ENCODE data around the gene CHRNA4.
"Not testable (repeated sequence)": the region's sequence is repeated elsewhere in the genome, so short reads cannot be mapped to it uniquely, and the experiment has no call there.

Gene CHRNA4

DNA sequence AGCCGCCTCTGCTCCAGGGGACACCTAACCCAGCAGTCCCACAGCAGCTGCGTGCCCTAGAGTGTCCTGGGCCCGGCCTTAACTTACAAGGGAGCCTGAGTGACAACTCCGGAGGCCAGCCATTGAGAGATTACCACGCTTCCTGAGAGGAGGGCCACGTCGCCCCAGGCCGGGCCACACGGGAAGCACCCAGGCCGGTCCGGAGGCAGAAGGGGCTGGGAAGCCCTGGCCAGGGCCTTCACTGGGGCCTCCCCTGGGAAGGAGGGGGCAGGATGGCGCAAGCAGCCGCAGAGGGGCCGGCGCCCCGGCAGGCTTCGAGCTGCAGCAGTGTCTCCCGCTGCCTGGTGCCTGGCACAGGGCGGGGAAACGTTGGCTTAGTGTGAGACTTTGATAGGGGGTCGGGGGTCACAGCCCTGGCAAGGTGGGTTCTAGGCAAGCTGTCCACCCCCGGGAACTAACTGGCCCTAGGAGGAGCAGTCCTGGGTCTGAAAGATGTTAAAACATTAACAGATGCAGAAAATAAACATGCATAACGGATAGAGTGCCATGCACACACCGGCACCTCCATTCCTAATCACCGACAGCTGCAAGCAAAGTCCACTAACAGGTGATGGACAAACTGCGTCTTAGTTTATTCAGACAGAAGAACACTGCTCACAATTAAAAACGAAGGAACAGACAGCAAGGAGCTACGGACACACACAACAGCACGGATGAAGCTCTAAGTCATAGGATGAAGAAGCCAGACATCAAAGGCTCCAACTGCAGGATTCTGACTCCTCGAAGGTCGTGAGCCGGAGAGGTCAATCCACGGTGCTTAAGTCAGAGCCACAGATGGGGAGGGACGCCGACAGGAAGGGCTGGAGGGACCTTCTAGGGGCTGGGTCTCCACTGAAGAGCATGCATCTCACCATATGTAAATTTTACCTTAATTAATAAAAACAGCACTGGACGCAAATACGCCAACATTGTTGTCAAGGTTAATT lies 17.4 kb downstream of the CHRNA4 start:
- Histone ChIP-seq H3K4me1 (ENCODE audit: insufficient read depth, low read length) (no peaks in the 10 kb centered on the region), H3K27ac (ENCODE audit: low read depth, low read length) (no peak overlapping the region)

DNA sequence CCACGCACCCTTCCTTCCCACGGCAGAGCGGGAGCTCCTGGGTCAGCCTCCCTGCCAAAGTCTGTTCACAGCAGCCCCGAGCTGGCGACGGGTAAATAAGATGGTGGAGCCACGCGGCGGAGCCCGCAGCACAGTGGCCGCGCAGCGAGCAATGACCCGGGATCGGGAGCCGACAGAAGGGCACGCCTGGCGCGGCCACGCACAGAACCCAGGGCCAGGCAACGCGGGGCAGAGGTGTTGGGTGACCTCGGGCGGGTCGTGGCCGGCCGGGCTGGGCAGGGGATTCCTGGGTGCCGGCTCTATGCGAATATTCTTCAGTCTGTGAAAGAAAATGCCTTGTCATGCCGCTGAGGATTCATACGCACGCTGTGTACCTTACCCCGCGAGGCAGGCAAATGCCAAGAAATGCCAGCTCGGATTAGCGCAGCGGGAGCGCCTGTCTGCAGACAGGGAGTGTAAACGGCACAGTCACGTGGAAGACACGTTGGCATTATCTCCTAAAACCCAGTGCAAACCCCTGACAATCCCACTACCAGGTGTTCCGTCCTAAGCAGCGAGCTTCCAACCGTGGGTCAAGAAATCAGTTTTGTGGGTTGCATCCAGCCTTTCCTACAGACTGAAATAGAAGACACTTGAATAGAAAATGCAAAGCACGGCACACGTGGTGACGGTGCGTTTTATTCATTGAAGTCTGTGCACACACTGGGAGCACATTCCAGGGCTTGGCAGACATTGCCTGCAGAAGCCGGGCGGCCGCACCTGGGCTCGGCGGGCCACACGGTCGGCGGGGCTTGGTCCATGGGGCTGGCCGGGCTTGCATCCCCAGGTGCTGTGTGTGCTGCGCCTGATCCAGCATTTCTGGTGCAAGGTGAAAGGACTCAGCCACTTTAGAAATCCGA lies 18.3 kb downstream of the CHRNA4 start:
- Histone ChIP-seq H3K27ac (ENCODE audit: low read depth, low read length) (no peak overlapping the region), H3K27me3 (ENCODE audit: insufficient read depth, low read length) (no peaks in the 10 kb centered on the region), H3K9ac (ENCODE audit: low read depth, low read length) (no peak overlapping the region; the same call in 1 of the 2 replicates), H3K9me3 (ENCODE audit: insufficient read depth, low read depth, low read length) (no peaks in the 10 kb centered on the region), H3K4me1 (ENCODE audit: insufficient read depth, low read length) (no peaks in the 10 kb centered on the region), H3K4me3 (ENCODE audit: low read length) (no peak overlapping the region), H3K36me3 (ENCODE audit: insufficient read depth, low read length) (no peaks in the 10 kb centered on the region)
- WGBS = 92% methylated on average over 59 of the region's 59 CpGs

More for the DNA sequence above, 17.4 kb downstream of the CHRNA4 start:
- no peaks in the 10 kb centered on the region for H3K27me3 ChIP-seq (ENCODE audit: insufficient read depth, low read length)
- WGBS = 87% methylated on average over 37 of the region's 37 CpGs
- H3K9ac ChIP-seq (ENCODE audit: low read depth, low read length) = no peak overlapping the region; the same call in 1 of the 2 replicates
- no peak overlapping the region for H3K4me3 ChIP-seq (ENCODE audit: low read length)
- H3K36me3 ChIP-seq (ENCODE audit: insufficient read depth, low read length) = no peaks in the 10 kb centered on the region
- no peaks in the 10 kb centered on the region for H3K9me3 ChIP-seq (ENCODE audit: insufficient read depth, low read depth, low read length)

DNA sequence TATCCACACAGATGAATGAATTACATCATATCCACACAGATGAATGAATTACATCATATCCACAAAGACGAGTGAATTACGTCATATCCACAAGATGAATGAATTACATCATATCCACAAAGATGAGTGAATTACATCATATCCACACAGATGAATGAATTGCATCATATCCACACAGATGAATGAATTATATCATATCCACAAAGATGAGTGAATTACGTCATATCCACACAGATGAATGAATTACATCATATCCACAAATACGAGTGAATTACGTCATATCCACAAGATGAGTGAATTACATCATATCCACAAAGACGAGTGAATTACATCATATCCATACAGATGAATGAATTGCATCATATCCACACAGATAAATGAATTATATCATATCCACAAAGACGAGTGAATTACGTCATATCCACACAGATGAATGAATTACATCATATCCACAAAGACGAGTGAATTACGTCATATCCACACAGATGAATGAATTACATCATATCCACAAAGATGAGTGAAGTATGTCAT lies 20.9 kb downstream of the CHRNA4 start:
- H3K36me3 ChIP-seq (ENCODE audit: insufficient read depth, low read length); H3K9ac ChIP-seq (ENCODE audit: low read depth, low read length); H3K27ac ChIP-seq (ENCODE audit: low read depth, low read length); H3K4me3 ChIP-seq (ENCODE audit: low read length); H3K4me1 ChIP-seq (ENCODE audit: insufficient read depth, low read length); H3K27me3 ChIP-seq (ENCODE audit: insufficient read depth, low read length); H3K9me3 ChIP-seq (ENCODE audit: insufficient read depth, low read depth, low read length): not testable (repeated sequence)
- 94% methylated on average over 10 of the region's 10 CpGs for WGBS

DNA sequence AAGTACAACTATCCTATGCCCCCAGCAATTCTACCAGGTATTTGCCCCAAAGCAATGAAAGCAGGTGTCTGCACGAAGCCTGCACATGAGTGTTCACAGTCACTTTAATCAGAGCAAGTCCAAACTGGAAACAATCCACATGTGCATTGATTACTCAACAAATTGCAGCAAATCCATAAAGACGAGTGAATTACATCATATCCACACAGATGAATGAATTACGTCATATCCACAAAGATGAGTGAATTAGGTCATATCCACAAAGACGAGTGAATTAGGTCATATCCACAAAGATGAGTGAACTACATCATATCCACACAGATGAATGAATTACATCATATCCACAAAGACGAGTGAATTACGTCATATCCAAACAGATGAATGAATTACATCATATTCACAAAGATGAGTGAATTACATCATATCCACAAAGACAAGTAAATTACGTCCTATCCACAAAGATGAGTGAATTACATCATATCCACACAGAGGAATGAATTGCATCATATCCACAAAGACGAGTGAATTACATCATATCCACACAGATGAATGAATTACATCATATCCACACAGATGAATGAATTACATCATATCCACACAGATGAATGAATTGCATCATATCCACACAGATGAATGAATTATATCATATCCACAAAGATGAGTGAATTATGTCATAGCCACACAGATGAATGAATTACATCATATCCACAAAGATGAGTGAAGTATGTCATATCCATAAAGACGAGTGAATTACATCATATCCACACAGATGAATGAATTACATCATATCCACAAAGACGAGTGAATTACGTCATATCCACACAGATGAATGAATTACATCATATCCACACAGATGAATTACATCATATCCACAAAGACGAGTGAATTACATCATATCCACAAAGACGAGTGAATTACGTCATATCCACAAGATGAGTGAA lies 21.7 kb downstream of the CHRNA4 start:
- H3K9me3 ChIP-seq (ENCODE audit: insufficient read depth, low read depth, low read length); H3K4me1 ChIP-seq (ENCODE audit: insufficient read depth, low read length); H3K4me3 ChIP-seq (ENCODE audit: low read length); H3K27me3 ChIP-seq (ENCODE audit: insufficient read depth, low read length); H3K9ac ChIP-seq (ENCODE audit: low read depth, low read length); H3K36me3 ChIP-seq (ENCODE audit: insufficient read depth, low read length); H3K27ac ChIP-seq (ENCODE audit: low read depth, low read length): not testable (repeated sequence)
- 84% methylated on average over 14 of the region's 14 CpGs for WGBS

DNA sequence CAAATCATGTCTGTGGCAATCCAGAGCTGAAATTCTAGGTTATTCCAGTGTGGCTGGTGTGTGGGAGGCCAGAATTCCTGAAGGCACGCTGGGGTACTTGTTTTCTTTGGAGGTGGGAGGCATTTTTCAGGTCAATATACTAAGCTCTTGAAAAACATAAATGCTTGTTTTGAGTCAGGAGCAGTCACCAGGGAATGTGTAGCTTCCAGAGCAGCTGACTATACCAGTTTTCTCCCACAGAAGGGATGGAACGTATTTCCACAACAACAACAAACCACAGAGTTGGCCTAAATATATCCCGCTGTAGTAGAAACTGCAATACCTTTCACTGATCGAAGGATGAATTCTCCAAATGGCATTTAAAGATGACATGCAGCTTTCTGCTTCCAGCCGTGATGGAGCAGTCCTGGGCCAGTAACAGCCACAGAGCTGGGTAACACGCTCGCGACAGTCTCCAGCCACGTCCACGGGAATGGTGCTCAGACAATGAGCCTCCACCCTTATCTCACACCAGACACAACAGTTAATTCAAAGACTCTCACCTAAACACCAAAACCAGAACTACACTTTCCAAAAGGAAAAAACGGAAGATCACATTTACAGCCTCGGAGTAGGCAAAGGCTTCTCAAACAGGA lies 23.2 kb downstream of the CHRNA4 start:
- H3K36me3 ChIP-seq (ENCODE audit: insufficient read depth, low read length) = no peaks in the 10 kb centered on the region
- H3K27me3 ChIP-seq (ENCODE audit: insufficient read depth, low read length) = no peaks in the 10 kb centered on the region
- H3K4me1 ChIP-seq (ENCODE audit: insufficient read depth, low read length) = no peaks in the 10 kb centered on the region
- H3K4me3 ChIP-seq (ENCODE audit: low read length) = no peak overlapping the region
- H3K27ac ChIP-seq (ENCODE audit: low read depth, low read length) = no peak overlapping the region
- WGBS = 89% methylated on average over 12 of the region's 12 CpGs
- H3K9ac ChIP-seq (ENCODE audit: low read depth, low read length) = no peak overlapping the region
- no peaks in the 10 kb centered on the region for H3K9me3 ChIP-seq (ENCODE audit: insufficient read depth, low read depth, low read length)

DNA sequence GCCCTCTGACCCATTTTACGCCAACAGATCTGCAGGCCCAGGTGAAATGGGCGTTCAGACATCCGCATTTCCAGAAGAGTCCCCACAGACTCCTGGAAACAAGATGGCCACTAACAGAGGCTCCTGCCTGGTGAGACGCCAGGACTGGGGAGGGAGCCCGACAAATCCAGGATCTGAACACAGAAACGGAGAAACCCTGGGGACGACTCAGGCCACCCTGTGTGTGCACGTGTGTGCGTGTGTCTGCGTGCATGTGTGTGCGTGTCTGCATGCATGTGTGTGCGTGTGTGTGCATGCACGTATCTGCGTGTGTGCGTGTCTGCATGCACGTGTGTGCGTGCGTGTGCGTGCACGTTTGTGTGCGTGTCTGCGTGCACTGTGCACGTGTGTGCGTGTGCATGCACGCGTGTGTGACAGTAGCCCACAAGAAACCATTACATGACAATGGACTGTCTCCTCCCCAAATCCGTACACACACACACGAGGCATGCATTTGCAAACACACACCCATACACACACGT lies 24.9 kb downstream of the CHRNA4 start:
- no peaks in the 10 kb centered on the region for H3K4me1 ChIP-seq (ENCODE audit: insufficient read depth, low read length)
- H3K36me3 ChIP-seq (ENCODE audit: insufficient read depth, low read length) = no peaks in the 10 kb centered on the region
- no peaks in the 10 kb centered on the region for H3K9me3 ChIP-seq (ENCODE audit: insufficient read depth, low read depth, low read length)
- H3K27me3 ChIP-seq (ENCODE audit: insufficient read depth, low read length) = no peaks in the 10 kb centered on the region
- WGBS = 93% methylated on average over 29 of the region's 29 CpGs
- H3K4me3 ChIP-seq (ENCODE audit: low read length) = no peak overlapping the region
- no peak overlapping the region for H3K27ac ChIP-seq (ENCODE audit: low read depth, low read length)
- H3K9ac ChIP-seq (ENCODE audit: low read depth, low read length) = no peak overlapping the region

DNA sequence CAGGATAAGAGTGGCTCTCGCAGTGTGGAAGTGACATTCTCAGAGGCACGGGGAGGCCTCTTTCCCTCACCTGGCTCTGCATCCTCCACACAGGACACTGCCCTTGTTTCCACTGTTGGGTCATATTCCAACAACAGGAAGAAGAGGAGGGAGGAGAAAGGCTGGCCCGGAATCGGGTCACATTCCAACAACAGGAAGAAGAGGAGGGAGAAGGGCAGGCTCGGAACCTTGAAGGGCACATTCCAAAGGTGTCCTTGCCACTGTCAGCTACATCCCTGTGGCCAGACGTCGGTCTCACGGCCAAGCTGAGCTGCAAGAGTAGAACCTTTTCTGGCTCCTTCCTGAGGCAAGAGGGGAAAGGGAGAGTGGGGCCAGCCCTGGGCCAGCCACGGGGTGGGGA lies 25.4 kb downstream of the CHRNA4 start:
- Histone ChIP-seq H3K27ac (ENCODE audit: low read depth, low read length) (no peak overlapping the region), H3K36me3 (ENCODE audit: insufficient read depth, low read length) (no peaks in the 10 kb centered on the region), H3K9ac (ENCODE audit: low read depth, low read length) (no peak overlapping the region), H3K4me1 (ENCODE audit: insufficient read depth, low read length) (no peaks in the 10 kb centered on the region), H3K9me3 (ENCODE audit: insufficient read depth, low read depth, low read length) (no peaks in the 10 kb centered on the region), H3K4me3 (ENCODE audit: low read length) (no peak overlapping the region), H3K27me3 (ENCODE audit: insufficient read depth, low read length) (no peaks in the 10 kb centered on the region)
- WGBS = 87% methylated on average over 9 of the region's 9 CpGs

DNA sequence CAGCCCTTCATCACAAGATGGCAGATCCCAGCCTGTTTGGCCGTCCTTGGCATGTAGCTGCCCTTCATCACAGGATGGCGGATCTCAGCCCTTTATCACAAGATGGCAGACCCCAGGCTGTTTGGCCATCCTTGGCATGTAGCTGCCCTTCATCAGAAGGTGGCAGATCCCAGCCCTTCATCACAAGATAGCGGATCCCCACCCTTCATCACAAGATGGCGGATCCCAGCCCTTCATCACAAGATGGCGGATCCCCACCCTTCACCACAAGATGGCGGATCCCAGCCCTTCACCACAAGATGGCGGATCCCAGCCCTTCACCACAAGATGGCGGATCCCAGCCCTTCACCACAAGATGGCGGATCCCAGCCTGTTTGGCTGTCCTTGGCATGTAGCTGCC lies 26.1 kb downstream of the CHRNA4 start:
- H3K27me3 ChIP-seq (ENCODE audit: insufficient read depth, low read length); H3K4me1 ChIP-seq (ENCODE audit: insufficient read depth, low read length); H3K9ac ChIP-seq (ENCODE audit: low read depth, low read length); H3K36me3 ChIP-seq (ENCODE audit: insufficient read depth, low read length); H3K27ac ChIP-seq (ENCODE audit: low read depth, low read length); H3K4me3 ChIP-seq (ENCODE audit: low read length); H3K9me3 ChIP-seq (ENCODE audit: insufficient read depth, low read depth, low read length): not testable (repeated sequence)
- WGBS = 93% methylated on average over 9 of the region's 9 CpGs

DNA sequence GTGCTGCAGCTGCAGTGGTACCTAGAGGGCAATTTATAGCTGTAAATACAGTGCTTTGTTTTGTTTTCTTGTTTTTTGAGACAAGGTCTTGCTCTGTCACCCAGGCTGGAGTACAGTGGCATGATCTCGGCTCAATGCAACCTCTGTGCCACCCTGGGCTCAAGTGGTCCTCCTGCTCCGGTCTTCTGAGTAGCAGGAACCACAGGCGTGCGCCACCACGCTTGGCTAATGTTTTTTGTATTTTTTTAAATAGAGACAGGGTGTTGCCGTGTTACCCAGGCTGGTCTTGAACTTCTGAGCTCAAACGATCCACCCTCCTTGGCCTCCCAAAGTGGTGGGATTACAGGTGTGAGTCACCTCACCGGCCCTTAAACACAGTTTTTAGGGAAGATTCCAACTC lies 26.8 kb downstream of the CHRNA4 start:
- Histone ChIP-seq H3K9ac (ENCODE audit: low read depth, low read length) (no peak overlapping the region), H3K9me3 (ENCODE audit: insufficient read depth, low read depth, low read length) (no peaks in the 10 kb centered on the region), H3K27ac (ENCODE audit: low read depth, low read length) (no peak overlapping the region), H3K4me1 (ENCODE audit: insufficient read depth, low read length) (no peaks in the 10 kb centered on the region), H3K4me3 (ENCODE audit: low read length) (no peak overlapping the region), H3K27me3 (ENCODE audit: insufficient read depth, low read length) (no peaks in the 10 kb centered on the region), H3K36me3 (ENCODE audit: insufficient read depth, low read length) (no peaks in the 10 kb centered on the region)
- 90% methylated on average over 8 of the region's 8 CpGs for WGBS

DNA sequence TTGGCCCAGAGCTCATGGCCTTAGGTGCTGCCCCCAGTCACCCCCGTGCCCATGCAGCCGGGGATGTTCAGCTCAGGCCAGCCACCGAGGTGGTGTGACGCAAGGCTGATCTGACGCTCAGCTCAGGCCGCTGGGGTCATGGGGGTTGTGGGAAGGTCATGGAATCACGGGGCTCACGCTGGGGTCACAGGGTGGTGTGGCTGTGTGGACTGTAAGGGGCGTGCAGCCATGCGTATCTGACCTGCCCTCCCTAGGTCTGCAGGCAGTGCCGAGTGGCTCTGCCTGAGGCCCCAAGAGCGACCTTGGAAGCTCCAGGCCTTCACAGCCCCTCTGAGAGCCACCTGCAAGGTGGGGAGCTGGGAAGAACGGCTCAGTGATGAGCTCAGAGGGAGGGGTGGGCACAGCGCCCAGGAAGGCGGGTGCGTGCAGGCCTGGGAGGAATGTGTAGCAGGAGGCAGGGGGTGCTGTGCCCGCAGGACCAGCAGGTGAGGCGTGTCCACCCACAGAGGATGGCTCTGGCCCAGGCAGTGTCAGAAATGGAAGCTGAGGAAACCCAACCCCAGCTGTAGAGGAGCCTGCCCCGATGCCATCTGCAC lies 27.8 kb downstream of the CHRNA4 start:
- H3K4me3 ChIP-seq (ENCODE audit: low read length) = no peak overlapping the region
- H3K36me3 ChIP-seq (ENCODE audit: insufficient read depth, low read length) = no peaks in the 10 kb centered on the region
- no peaks in the 10 kb centered on the region for H3K4me1 ChIP-seq (ENCODE audit: insufficient read depth, low read length)
- no peak overlapping the region for H3K9ac ChIP-seq (ENCODE audit: low read depth, low read length)
- no peak overlapping the region for H3K27ac ChIP-seq (ENCODE audit: low read depth, low read length)
- WGBS = 94% methylated on average over 19 of the region's 19 CpGs
- H3K27me3 ChIP-seq (ENCODE audit: insufficient read depth, low read length) = no peaks in the 10 kb centered on the region
- no peaks in the 10 kb centered on the region for H3K9me3 ChIP-seq (ENCODE audit: insufficient read depth, low read depth, low read length)
